Natural killer cell treated with Interleukin-12 subunit alpha and Interleukin-12 subunit beta and Interleukin-15 and Interleukin-18, amount 100 ng/mL, for 72 hours (primary cell): ENCODE measurements around the gene ASB13. TPM values are rescaled to one million over a fixed set of nuclear protein-coding genes. Genes with fewer than 3 reads are reported as not detected.
"Not testable (repeated sequence)": the region's sequence is repeated elsewhere in the genome, so short reads cannot be mapped to it uniquely, and the experiment has no call there.

Source experiments
- ATAC-seq, 2 donors: fragments of 150-1000 bp; cut with Tn5 transposase in 1 of 2; sonication (Bioruptor Pico), chemical (Tn5 transposase) in 1 of 2; 2 replicates each; pipeline ENCODE4 v1.10.0; 2021
- DNase-seq: peaks from one replicate; pipeline ENCODE4 v3.0.0; 2022; ENCODE audit warnings: low spot score
- H3K27ac Mint-ChIP-seq, 2 donors: 1 replicate in 1 of 2; 2 replicates in 1 of 2; pipeline ENCODE4 v1.8.0; 2022; ENCODE audit warnings: mixed read lengths in 2 of 2, mild to moderate bottlenecking in 1 of 2, moderate library complexity in 1 of 2
- H3K27me3 Mint-ChIP-seq, 2 donors: 1 replicate in 1 of 2; 2 replicates in 1 of 2; pipeline ENCODE4 v1.8.0; 2022; ENCODE audit warnings: mixed read lengths in 2 of 2
- H3K36me3 Mint-ChIP-seq: one replicate; pipeline ENCODE4 v1.8.0; 2022; ENCODE audit warnings: mixed read lengths
- H3K4me1 Mint-ChIP-seq, 2 donors: 1 replicate in 1 of 2; 2 replicates in 1 of 2; pipeline ENCODE4 v1.8.0; 2022; ENCODE audit warnings: low read depth in 2 of 2, mixed read lengths in 2 of 2, mild to moderate bottlenecking in 1 of 2
- H3K4me3 Mint-ChIP-seq: one replicate; pipeline ENCODE4 v1.8.0; 2022; ENCODE audit warnings: mixed read lengths
- H3K9me3 Mint-ChIP-seq: 2 replicates; pipeline ENCODE4 v1.8.0; 2022; ENCODE audit warnings: mixed read lengths
- total RNA-seq, 2 donors: library from RNA; stranded (reverse); gene quantifications; one replicate each; pipeline ENCODE4 v1.2.3, GENCODE V29; 2022

Gene ASB13
- total RNA-seq, 2 donors from 2014 or later = 1.9 to 2.3 TPM

GRCh38 chr10:5596611-5597341 is 69.6 kb downstream of the ASB13 start:
- Mint-ChIP-seq H3K9me3 (no peaks in the 10 kb centered on the region), H3K4me3 (no peak overlapping the region), H3K27ac (no peak overlapping the region), H3K36me3 (no peaks in the 10 kb centered on the region), H3K27me3 (peaks cover 6 to 30% of the 10 kb centered on the region in 2 donors), H3K4me1 (no peaks in the 10 kb centered on the region)
- peak in 1 of 2 donors; percentile 33 for ATAC-seq
- DNase-seq = no peak

- Mint-ChIP-seq H3K4me3 (no peak overlapping the region), H3K9me3 (no peaks in the 10 kb centered on the region), H3K27ac (no peak overlapping the region), H3K27me3 (peaks cover 7 to 30% of the 10 kb centered on the region in 2 donors), H3K36me3 (no peaks in the 10 kb centered on the region), H3K4me1 (no peaks in the 10 kb centered on the region)
- ATAC-seq (no peak), DNase-seq (no peak)
Measured at GRCh38 chr10:5595994-5596471, 70.4 kb downstream of the ASB13 start.

- DNase-seq = no peak
- no peaks in the 10 kb centered on the region for H3K9me3 Mint-ChIP-seq
- ATAC-seq = no peak
- H3K36me3 Mint-ChIP-seq = no peaks in the 10 kb centered on the region
- no peak overlapping the region for H3K4me3 Mint-ChIP-seq
- H3K27me3 Mint-ChIP-seq = peaks cover 9 to 30% of the 10 kb centered on the region in 2 donors
- H3K27ac Mint-ChIP-seq = no peak overlapping the region
- H3K4me1 Mint-ChIP-seq = no peaks in the 10 kb centered on the region
Measured at GRCh38 chr10:5595591-5595990, 70.8 kb downstream of the ASB13 start.

- Mint-ChIP-seq H3K36me3 (no peaks in the 10 kb centered on the region), H3K27me3 (peaks cover 9 to 31% of the 10 kb centered on the region in 2 donors), H3K27ac (no peak overlapping the region), H3K9me3 (no peaks in the 10 kb centered on the region), H3K4me1 (no peaks in the 10 kb centered on the region), H3K4me3 (no peak overlapping the region)
- DNase-seq = no peak
- ATAC-seq = no peak
Measured at GRCh38 chr10:5595095-5595494, 71.3 kb downstream of the ASB13 start.

GRCh38 chr10:5594271-5595049 is 71.9 kb downstream of the ASB13 start:
- Mint-ChIP-seq H3K4me3 (no peak overlapping the region), H3K27me3 (peaks cover 13 to 37% of the 10 kb centered on the region in 2 donors), H3K4me1 (no peaks in the 10 kb centered on the region), H3K9me3 (no peaks in the 10 kb centered on the region), H3K36me3 (no peaks in the 10 kb centered on the region), H3K27ac (no peak overlapping the region)
- no peak for DNase-seq
- ATAC-seq = no peak

GRCh38 chr10:5593347-5593746 is 73.0 kb downstream of the ASB13 start:
- not testable (repeated sequence) for H3K9me3 Mint-ChIP-seq, DNase-seq, H3K27ac Mint-ChIP-seq, ATAC-seq, H3K4me1 Mint-ChIP-seq, H3K4me3 Mint-ChIP-seq, H3K36me3 Mint-ChIP-seq
- peaks cover 18 to 37% of the 10 kb centered on the region in 2 donors for H3K27me3 Mint-ChIP-seq

GRCh38 chr10:5592070-5592469 is 74.3 kb downstream of the ASB13 start:
- ATAC-seq = no peak
- H3K4me1 Mint-ChIP-seq = no peaks in the 10 kb centered on the region
- no peak for DNase-seq
- H3K27me3 Mint-ChIP-seq = peaks cover 20 to 29% of the 10 kb centered on the region in 2 donors
- no peak overlapping the region for H3K27ac Mint-ChIP-seq
- no peak overlapping the region for H3K4me3 Mint-ChIP-seq
- H3K36me3 Mint-ChIP-seq = no peaks in the 10 kb centered on the region
- H3K9me3 Mint-ChIP-seq = no peaks in the 10 kb centered on the region

- no peak for ATAC-seq
- no peak for DNase-seq
- H3K4me3 Mint-ChIP-seq = no peak overlapping the region
- H3K27me3 Mint-ChIP-seq = peaks cover 20 to 34% of the 10 kb centered on the region in 2 donors
- no peak overlapping the region for H3K27ac Mint-ChIP-seq
- H3K9me3 Mint-ChIP-seq = no peaks in the 10 kb centered on the region
- H3K4me1 Mint-ChIP-seq = no peaks in the 10 kb centered on the region
- H3K36me3 Mint-ChIP-seq = no peaks in the 10 kb centered on the region
Measured at GRCh38 chr10:5591336-5591824, 75.0 kb downstream of the ASB13 start.

- H3K27ac Mint-ChIP-seq = no peak overlapping the region
- no peaks in the 10 kb centered on the region for H3K9me3 Mint-ChIP-seq
- DNase-seq (no peak), ATAC-seq (no peak)
- H3K27me3 Mint-ChIP-seq = peaks cover 20 to 40% of the 10 kb centered on the region in 2 donors
- no peaks in the 10 kb centered on the region for H3K36me3 Mint-ChIP-seq
- no peaks in the 10 kb centered on the region for H3K4me1 Mint-ChIP-seq
- H3K4me3 Mint-ChIP-seq = no peak overlapping the region
Measured at GRCh38 chr10:5590816-5591215, 75.6 kb downstream of the ASB13 start.

GRCh38 chr10:5589661-5590511 is 76.5 kb downstream of the ASB13 start:
- H3K27ac Mint-ChIP-seq = no peak overlapping the region
- DNase-seq (no peak), ATAC-seq (no peak)
- peaks cover 19 to 41% of the 10 kb centered on the region in 2 donors for H3K27me3 Mint-ChIP-seq
- H3K9me3 Mint-ChIP-seq = no peaks in the 10 kb centered on the region
- H3K4me1 Mint-ChIP-seq = no peaks in the 10 kb centered on the region
- no peaks in the 10 kb centered on the region for H3K36me3 Mint-ChIP-seq
- H3K4me3 Mint-ChIP-seq = no peak overlapping the region

- Mint-ChIP-seq H3K9me3 (no peaks in the 10 kb centered on the region), H3K27ac (no peak overlapping the region), H3K36me3 (no peaks in the 10 kb centered on the region), H3K27me3 (peaks cover 16 to 36% of the 10 kb centered on the region in 2 donors), H3K4me1 (no peaks in the 10 kb centered on the region), H3K4me3 (no peak overlapping the region)
- no peak for ATAC-seq
- DNase-seq = no peak
Measured at GRCh38 chr10:5589011-5589660, 77.3 kb downstream of the ASB13 start.
